PC-9 (cell line): Measurements from ENCODE around the gene CPA2.

Source experiments
- EZH2 ChIP-seq: fragments of 200-600 bp; sonication (generic); IDR thresholded peaks from 2 replicates; pipeline ENCODE4 v1.8.0; 2017; ENCODE audit warnings: antibody characterized with exemption, low read depth
- TF ChIP-seq, protein P1 (sequence below): fragments of 200-600 bp; sonication (generic); conservative IDR thresholded peaks from 2 replicates; pipeline ENCODE4 v1.6.1; 2017; ENCODE audit warnings: mixed run types, antibody characterized with exemption, mild to moderate bottlenecking, moderate library complexity

DNA sequence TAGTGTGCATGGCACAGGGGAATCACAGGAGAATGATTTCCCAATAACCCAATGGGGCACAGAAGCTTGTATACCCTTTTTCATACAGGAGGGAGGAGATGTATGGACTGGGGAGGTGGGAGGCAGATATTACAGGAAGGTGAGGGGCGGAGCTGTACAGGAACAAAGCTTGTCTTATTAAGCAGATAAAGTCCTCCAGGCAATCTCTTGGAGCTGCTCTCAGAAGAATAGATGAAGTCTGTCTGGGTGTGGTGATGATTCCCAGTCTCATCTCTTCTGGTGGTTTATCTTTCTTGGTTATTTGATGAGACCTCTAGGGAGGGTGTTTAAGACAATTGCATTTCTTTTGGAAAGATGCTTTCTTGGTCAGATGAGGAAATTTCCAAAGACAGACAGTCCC is 52.9 kb downstream of the CPA2 start:
- TF ChIP-seq, protein P1, sequence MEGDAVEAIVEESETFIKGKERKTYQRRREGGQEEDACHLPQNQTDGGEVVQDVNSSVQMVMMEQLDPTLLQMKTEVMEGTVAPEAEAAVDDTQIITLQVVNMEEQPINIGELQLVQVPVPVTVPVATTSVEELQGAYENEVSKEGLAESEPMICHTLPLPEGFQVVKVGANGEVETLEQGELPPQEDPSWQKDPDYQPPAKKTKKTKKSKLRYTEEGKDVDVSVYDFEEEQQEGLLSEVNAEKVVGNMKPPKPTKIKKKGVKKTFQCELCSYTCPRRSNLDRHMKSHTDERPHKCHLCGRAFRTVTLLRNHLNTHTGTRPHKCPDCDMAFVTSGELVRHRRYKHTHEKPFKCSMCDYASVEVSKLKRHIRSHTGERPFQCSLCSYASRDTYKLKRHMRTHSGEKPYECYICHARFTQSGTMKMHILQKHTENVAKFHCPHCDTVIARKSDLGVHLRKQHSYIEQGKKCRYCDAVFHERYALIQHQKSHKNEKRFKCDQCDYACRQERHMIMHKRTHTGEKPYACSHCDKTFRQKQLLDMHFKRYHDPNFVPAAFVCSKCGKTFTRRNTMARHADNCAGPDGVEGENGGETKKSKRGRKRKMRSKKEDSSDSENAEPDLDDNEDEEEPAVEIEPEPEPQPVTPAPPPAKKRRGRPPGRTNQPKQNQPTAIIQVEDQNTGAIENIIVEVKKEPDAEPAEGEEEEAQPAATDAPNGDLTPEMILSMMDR: no peak
- no peak for TF ChIP-seq EZH2
